Central memory CD4-positive, alpha-beta T cell (primary cell): ENCODE results near the gene SLC6A11.

ENCODE experiments used
- DNase-seq: peaks from one replicate; pipeline ENCODE4 v3.0.0; 2022
- total RNA-seq, 3 experiments: gene quantifications; one replicate each; lab custom pipeline; 2026; lab: John Stamatoyannopoulos, UW

The SLC6A11 gene
- total RNA-seq = 0 to 0.19 (median 0) reads per million in 3 experiments

DNA sequence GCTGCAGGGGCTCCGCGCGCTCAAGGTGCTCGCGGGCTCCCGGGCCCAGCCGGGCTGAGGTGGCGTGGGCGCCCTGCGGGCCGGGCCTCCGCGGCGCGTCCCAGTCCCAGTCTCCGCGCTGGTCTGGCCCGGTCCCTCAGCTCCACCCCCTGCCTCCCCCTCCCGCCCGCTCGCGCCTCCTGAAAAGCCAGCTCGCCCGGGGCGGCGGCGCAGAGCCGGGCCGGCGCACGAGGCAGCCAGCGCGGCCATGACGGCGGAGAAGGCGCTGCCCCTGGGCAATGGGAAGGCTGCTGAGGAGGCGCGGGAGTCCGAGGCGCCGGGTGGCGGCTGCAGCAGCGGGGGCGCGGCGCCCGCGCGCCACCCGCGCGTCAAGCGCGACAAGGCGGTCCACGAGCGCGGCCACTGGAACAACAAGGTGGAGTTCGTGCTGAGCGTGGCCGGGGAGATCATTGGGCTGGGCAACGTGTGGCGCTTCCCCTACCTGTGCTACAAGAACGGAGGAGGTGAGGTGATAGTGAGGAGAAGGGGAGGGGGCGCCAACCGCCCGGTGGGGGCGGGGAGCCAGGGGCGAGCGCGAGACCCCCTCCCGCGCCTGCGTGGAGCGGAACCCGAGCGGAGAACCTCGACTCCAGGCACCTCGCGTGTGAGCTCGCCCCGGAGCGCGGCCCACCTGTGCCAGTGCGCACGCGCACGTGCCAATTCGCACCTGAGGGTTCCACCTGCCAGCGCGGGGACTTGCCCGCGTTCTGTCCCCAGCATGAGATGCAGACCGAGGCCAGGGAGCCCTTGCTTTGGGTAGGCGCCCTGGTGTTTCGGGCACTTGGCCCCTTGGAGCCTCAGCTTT, at the start of gene SLC6A11:
SLC6A11 (plus strand) TSS at position 210 of the 844 bp plus-strand sequence; CDS start at position 248, 38 bp downstream.
- DNase-seq = no peak

DNA sequence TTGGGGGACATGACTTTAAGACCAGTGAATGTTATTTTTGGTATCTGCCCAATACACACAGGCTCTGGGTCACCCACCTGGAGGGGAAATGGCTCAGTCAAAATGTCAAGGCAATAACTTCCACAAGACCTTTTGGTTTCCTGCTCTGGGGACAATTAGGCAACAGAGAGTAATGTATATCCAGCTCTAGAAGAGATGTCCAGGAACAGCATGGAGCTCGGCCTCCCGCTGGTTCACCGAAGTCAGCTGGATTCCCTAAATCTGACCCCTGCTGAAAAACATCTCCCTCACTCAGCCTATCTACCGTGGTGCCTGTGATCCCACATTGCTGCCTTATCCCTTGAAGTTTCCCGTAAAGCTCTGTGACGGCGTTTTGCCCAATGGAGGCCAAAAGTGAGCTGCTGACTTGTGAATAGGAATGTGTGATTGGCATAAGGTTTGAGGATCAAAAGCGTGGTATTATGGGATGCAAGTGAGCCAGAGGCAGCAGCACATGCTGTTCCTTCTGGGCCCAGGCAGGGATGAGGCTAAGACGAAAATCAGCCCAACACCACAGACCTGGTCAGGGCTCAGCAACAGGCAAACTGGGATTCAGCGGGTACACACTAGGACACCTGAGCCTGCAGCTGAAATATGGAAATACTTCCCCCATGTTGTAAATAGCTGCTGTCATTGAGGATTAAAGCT, 47.2 kb upstream of the SLC6A11 start:
- no peak for DNase-seq

DNA sequence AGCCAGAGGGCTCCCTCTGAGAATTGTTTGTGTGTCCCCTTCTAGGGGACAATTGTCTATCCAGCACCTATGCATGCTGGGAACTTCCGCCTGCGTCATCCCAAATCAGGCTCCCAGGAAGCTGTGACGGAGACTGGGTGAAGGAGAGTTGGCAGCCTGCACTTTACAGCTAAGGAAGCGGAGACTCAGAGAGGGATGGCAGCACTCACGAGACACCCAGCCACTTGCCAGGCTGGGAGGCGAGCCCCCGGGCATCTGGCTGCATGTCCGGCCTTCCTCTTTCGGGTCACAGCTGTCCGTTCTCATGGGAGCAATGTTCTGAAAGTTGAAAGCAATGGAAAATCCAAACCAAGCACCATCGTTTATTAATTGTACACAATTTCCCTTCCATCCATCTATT, 45.5 kb upstream of the SLC6A11 start:
- DNase-seq = no peak

DNA sequence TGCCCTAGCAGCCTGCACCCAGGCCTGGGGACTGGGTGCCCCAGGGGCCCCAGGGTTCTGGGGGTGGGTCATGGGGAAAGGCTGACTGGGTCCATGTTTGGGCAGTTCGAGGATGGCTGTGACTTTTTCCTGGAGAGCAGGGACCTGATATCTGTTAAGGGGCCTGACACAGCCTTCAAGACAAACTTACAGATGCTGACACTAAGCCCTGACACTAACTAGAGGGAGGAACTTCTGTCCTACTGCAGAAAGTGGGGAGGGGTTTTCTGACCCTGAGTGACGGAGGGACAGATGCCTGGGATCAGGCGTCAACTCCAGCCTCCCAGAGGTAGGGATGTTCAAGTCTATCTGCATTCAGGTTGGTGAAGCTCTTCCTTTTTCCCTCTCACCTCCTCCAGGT, 45.0 kb upstream of the SLC6A11 start:
- DNase-seq = no peak

DNA sequence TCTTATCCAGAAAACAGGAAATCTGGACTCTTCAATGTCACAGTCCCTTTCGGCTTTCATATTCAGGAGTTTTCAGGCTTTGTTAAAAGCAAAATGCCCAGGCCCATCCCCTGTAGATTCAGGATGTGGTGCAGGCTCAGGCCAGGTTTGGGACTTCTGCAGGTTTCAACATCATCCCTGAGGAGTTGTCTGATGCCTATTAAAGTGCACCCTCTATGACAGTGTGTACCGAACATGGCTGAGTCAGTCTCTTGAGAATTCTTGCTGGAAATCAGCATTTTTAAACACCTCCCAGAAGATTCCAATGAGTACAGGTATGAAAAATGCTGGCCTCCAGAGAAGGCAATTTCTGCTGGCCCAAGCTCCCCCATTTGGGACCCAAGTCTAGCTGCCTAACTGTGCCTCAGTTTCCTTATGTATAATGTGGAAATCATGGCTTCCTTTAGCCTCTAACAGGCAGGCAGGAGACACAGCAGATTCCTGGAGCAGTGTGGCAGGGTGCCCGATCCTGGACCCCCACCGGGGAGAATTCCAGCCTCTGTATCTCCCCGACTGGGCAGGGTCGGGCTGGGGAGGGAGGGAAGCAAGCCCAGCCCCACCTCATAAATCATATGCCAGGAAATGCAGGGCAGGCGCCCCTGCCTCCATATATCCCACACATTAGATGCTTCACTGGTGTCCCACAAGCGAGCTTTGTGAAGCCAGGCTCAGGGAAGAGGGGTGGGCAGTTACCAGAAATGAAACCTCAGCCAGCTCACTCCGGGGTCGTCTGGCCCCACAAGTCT, 44.4 kb upstream of the SLC6A11 start:
- no peak for DNase-seq

DNA sequence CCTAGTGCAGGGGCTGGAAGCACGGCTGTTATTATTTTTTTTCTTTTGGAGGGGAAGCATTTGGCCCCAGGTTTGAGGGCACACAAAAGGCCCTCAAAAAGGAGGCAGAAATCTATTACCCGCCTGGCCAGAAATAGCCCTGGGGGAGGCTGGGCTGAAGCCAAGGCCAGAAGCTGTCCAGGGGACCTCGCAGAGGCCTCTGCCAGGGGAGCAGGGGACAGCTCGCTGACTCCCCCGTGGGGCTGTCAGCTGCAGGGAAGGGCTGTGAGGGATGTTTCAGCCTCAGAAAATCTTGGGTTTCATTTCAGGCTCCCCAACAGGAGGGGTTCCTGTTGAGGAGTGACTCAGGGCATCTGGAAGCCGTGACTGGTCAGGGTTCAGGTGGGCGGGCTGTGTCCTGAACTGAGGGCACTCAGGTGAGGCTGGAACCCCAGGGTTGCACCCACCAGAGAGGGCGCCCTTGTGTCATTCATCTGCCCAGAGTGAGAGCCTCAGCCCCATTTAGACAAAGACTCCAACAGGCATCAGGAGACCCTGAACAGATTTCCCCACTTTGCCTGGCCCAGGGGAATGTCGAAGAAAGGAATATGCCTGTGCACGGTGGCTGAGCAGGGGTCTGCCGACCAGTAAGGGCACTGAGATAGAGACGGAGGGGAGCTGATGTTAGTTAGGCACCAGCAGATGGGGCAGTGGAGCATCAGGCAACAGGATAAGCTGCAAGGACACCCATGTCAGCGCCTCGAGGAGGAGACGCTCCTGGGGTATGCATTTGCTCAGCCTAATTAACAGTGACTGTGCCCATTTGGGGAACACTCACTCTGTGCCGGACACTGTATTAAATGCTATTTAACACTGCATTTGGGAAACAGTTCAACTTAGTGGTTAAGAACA, 43.5 kb upstream of the SLC6A11 start:
- no peak for DNase-seq

DNA sequence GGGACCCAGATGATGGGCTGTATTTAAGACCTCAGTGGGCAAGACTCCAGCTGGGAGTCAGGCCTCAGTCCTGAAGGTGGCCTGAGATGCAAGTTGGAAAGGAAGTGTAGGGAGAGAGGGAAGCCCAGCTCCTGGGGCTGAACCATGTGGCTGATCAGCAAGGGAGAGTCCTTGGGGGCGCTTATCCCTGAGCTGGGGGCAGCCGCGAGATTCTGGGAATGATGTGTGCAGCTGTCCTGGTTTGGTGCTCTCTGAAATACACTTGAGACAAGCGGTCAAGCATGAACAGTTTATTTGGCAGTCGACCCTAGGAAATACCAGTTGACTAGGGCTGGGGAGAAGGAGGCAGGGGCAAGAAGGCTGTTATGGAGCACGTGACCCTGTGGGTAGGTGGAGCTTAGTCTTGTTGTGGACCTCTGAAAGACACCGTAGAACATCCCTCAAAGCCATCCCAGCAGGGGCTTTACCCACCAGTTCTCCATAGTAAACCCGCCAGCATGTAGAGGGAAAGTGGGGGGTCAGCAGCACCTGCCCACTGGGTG, 41.8 kb upstream of the SLC6A11 start:
- no peak for DNase-seq

DNA sequence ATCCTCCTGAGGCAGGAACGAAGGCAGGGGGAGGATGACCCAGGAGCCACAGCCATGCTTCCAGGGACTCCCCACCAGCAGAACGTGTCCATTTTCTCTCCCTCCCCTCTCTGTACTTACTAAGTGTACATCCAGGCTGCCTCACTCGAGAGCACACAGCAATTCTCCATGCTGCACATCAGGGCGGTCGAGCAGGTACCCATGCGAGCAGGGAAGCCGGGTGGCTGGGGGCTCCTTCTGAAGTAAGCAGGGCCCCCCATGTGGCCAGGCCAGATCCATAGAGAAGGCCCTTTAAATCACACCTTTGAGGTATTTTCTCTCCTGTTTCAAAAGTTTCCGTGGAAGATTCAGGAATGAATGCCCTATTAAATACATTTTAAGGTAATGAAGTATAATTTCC, 41.2 kb upstream of the SLC6A11 start:
- no peak for DNase-seq

DNA sequence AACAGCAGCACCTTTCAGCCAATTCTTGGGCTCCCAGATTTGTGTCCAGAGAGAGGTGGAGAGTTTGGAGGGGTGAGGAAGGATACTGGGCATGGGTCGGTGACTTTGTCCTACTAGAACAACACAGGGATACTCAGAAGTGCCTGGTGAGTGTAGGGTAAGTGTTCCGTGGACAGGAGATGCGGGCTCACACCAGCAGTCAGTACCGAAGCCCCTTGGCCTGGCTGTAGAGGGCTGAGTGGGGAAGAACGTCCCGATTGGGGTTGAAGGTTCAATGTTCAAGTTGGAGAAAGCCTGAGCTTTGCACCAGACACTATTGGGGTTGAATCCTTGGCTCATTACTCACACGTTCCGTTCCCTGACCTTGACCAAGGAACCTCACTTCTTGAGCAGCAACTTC, 40.8 kb upstream of the SLC6A11 start:
- no peak for DNase-seq

DNA sequence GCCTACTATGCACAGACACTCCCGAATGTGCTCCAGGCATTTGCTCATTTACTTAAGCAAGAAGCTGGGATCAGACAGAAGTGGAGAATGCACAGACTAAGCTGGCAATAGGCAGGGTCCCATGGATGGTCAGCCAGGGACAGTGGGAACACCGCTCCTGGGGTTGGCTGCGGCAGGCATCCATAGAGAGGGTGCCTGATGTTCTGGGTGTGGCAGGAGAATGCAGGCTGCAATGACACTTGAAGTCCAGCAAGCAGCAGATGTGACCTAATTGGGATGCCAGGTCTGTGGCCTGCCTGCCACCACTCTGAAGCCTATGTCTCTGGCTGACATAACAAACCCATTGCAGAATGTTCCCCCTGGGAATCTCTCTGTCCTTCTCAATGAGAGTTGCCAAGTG, 40.2 kb upstream of the SLC6A11 start:
- DNase-seq = no peak

DNA sequence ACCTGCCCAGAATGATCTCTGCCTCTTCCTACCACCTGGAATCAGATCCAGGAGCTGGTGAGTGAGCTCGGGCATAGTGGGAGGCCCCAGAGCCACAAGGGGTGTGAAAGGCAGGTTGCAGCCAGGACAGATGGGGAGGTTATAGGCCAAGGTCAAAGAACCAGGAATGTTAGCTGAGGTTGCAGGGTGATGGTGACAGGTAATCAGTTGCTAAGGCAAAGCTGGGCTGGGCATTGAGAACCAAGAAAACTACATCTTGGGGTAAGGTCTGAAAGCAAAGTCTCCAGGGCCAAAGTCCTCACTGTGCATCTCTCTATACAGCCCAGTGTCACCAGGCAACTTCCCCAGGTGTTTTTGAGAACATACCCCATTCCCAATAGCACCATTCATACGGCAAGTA, 38.4 kb upstream of the SLC6A11 start:
- DNase-seq = no peak

DNA sequence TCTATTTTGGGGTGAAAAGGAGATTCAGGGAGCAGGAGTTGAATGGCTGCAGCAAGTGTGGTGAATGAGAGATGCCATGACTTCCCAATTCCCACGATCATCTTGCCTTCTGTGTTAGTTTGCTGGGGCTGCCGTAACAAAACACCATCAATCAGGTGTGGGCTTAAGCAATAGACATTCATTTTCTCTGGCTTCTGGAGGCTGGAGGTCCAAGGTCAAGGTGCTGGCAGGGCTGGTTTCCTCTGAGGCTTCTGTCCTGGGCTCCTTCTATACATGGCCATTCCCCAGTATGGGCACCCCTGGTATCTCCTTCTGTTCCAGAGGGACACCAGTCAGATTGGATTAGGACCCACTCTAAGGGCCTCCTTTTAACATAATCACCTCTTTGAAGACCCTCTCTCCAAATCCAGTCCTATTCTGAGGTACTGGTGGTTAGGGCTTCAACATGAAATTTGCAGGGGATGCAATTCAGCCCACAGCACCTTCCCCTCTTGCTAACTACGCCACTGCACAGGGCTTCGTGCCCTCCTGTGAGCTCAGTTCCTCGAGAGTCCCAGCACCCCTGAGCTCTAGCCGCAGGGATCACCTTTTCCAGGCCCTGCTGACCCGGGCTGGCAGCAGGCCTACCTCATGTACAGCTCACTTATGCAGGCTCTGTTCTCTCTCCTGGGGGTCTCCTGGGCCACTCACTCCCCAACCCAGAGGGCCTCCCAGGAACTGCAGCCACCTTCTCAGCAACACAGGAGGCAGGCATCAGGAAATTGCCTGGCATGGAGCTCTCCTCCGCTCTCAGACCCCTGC, 37.3 kb upstream of the SLC6A11 start:
- no peak for DNase-seq

DNA sequence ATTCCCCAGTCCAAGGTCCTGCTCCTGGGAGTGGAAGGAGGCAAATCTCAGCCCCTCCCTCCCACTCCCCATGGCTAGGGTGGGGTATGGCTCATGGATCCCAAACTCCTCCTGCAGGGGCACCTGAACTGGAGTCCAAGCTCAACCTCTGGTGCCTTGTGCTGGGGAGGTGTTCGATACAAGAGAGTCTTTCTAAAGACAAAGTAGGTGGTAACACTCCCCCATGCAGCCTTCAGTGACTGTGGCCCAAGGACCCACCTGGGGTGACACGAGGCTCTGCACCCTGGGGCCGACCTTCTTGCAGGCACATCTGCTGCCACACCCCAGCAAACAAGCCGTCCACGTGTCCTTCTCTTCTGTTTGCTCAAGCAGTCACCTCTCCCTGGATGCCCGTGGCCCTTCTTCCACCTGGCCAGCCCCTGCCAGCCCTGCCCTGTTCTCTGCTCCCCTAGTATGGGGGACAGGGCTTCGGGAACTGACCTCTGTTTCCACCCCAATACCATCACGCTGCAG, 36.7 kb upstream of the SLC6A11 start:
- DNase-seq = no peak

DNA sequence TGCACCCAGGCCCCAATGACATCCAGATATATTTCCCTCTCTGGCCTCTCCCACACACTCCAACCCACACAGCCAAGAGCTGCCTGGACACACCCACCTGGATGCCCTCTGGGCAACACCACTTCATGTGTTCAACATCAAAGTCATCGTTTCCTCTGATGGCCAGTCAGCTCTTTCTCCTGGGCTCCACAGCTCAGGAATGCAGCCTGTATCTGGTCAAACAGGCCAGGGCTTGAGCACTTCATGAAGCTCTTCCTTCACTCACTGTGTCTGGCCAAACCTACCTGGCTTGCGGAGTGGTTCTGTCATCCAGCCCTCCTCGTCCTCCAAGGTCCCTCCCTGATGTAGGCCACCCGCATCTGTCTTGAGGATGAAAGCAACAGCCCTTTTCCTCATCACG, 35.8 kb upstream of the SLC6A11 start:
- DNase-seq = no peak

DNA sequence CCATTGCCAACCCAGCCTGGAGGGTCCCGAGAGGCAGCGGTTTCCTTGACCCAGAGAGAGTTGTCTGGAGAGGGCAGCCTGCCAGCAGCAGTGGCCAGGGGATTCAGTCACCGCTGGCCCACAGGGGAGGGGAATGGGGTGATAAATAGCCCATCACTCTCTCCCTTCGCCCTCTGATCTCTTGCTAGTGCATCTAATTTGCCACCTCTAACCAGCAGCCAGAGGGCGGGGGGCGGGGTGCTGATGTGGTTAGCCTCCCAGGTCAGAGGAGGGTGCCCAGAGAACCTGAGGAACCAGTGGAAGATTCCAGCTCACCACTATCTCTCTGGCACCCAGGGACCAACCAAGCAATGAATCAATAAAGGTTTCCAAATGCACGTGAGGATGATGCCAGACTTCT, 35.1 kb upstream of the SLC6A11 start:
- no peak for DNase-seq

DNA sequence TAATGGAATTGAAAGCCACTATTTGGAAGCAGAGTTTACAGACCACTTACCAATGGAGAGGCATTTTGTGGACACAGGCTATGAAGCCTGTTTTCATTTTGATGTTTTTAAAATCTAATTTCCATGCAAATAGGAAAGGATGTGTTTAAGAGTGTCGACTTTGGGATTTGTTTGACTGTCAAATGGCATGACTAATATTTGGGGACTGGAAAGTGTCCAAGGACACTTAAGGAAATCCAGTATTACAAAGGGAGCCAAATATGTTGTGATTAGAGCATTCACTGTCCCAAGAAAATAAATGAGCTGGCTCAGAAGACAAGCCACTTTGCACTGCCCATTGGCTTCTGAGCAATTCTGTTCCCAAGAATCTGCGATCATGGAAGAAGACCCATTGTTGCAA, 34.0 kb upstream of the SLC6A11 start:
- DNase-seq = no peak

DNA sequence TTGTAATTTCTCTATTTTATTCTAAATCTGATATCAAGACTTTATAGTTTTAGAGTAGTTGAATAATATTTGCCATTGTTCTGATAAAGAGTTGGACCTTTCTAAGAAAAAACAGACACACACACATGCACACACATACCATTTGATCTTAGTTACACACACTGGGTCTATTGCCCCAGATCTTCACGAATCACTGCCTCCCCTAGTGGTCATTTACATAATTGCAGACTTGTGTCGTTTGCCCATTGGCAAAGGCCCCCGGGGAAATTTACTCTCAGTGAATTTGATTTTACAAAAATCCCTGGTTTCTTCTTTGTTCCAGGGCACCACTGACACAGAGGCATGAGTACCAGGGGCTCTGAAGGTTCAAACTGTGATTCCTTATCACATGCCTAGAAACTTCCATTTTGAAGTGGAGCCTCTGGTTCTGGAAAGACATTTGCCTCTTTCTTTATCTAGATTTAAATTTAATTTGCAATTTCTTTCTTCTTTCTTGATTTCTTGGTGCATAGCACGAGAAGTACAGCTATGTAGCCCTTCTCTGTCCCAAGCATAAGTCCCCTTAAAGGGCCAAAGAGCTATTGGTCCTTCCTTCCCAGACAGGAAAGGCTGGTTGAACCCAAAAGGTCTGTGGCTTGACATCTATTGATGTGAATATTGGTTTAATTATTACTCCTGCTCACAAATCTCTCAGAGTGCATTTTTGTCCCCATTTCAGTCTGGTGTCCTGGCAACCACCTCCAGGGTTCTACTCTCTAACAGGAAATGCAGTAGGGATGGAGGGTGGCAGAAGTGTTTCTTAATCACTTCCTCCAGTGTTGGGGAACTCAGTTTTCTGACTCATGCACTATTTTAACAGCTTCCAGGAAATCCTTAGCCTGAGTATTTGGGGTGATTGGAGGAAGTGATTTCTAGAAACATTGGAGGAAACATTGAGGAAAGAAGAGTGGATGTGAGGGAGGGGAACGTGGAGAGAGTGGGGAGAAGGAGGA, 32.4 kb upstream of the SLC6A11 start:
- DNase-seq = peak; percentile 17

DNA sequence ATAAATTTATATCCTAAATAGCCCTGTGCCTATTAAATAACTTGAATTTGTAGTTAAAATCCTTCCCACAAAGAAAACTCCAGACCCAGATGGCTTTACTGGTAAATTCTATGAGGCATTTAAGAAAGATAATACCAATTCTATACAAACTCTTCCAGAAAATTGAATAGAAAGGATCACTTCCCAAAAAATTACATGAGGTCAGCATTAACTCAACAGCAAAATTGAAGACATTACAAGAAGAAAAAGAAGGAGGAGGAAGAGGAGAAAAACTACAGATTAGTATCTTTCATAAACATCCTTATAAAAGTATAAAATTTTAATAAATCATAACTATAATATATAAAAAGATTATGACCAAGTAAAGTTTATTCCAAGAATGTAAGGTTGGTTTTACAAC, 29.4 kb upstream of the SLC6A11 start:
- DNase-seq = no peak

DNA sequence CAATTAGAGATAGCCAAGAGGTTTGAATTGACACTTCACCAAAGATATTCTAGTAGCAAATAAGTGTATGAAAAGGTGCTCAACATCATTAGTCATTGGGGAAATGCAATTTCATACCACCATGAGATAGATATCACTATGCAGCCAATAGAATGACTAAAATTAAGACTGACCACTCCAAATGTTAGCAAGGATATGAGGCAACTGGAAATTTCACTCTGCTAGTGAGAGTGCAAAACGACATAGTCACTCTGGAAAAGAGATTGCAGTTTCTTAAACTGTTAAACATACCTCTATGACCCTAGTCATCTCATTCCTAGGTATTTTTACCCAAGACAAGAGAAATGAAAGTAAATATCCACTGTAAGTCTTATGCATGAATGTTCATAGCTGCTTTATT, 27.6 kb upstream of the SLC6A11 start:
- DNase-seq = no peak

DNA sequence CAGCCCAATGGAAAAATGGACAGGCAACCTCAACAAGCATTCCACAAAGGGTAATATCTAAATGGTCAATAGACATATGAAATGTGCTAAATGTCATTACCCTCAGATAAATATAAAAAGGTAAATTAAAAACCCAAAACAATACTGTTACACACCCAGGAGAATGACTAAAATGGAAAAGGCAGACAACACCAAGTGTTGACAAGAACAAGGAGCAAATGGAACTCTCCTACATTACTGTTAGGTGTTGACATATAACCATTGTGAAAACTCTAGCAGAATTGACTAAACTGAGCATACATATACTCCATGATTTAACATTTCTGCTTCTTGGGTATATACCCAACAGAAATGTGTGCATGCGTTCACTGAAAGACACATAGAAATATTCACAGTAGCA, 25.3 kb upstream of the SLC6A11 start:
- DNase-seq = no peak
